Stomach (tissue), 9 donors: Measurements from ENCODE around the gene FSCN2. TPM values are rescaled to one million over a fixed set of nuclear protein-coding genes. Genes with fewer than 3 reads are reported as not detected.

Experiments
- DNase-seq, 2 donors: peaks; one replicate each; pipeline versions ENCODE4 v3.0.0 to v3.0.0-alpha.2; 2013 to 2019
- H3K27ac ChIP-seq, 5 donors: fragments of 200-600 bp in 4 of 5; sonication (generic) in 4 of 5; one replicate each; pipeline ENCODE4 v1.5.1; 2013 to 2019; ENCODE audit warnings: mild to moderate bottlenecking in 1 of 5, moderate library complexity in 1 of 5
- H3K27me3 ChIP-seq, 3 donors: fragments of 200-600 bp; sonication (generic); one replicate each; pipeline ENCODE4 v1.5.1; 2017 to 2019; ENCODE audit warnings: mixed run types in 1 of 3
- H3K36me3 ChIP-seq, 4 donors: fragments of 200-600 bp; sonication (generic); 1 replicate in 3 of 4; 2 replicates in 1 of 4; pipeline ENCODE4 v1.5.1; 2016 to 2019
- H3K4me1 ChIP-seq, 4 donors: fragments of 200-600 bp; sonication (generic); one replicate each; pipeline ENCODE4 v1.5.1; 2016 to 2019
- H3K4me3 ChIP-seq, 4 donors: fragments of 200-600 bp; sonication (generic) in 3 of 4; one replicate each; pipeline ENCODE4 v1.5.1; 2016 to 2019; ENCODE audit warnings: mild to moderate bottlenecking in 1 of 4
- H3K9me3 ChIP-seq, 4 donors: fragments of 200-600 bp; sonication (generic); one replicate each; pipeline ENCODE4 v1.5.1; 2016 to 2019
- CTCF ChIP-seq, 7 experiments: fragments of 450-650 bp in 4 of 7; fragments of 200-600 bp in 3 of 7; sonication (generic) in 3 of 7; IDR thresholded peaks; one replicate each; pipeline ENCODE4 v1.5.1; 2016 to 2019; ENCODE audit warnings: antibody characterized with exemption in 7 of 7, control low read depth in 2 of 7, mild to moderate bottlenecking in 1 of 7
- EP300 ChIP-seq: sonication (generic); formaldehyde crosslinking; IDR thresholded peaks from one replicate; pipeline ENCODE4 v1.6.1; 2017; ENCODE audit warnings: antibody characterized with exemption
- POLR2A ChIP-seq, 4 donors: fragments of 450-650 bp; IDR thresholded peaks; one replicate each; pipeline ENCODE4 v1.6.1; 2016; ENCODE audit warnings: antibody characterized with exemption in 4 of 4, control low read depth in 2 of 4, mild to moderate bottlenecking in 1 of 4, moderate library complexity in 1 of 4
- POLR2AphosphoS5 ChIP-seq, 3 donors: sonication (generic); formaldehyde crosslinking; IDR thresholded peaks; one replicate each; pipeline ENCODE4 v1.6.1; 2016; ENCODE audit warnings: antibody characterized with exemption in 3 of 3
- WGBS, 5 donors: extraction: QIAGEN DNeasy Blood & Tissue Kit in 3 of 5; methylation state at CpG; one replicate each; pipeline versions ENCODE4 v1.1.5 to v1.1.7; 2013 to 2018; 5-methylcytosine and 5-hydroxymethylcytosine counted together
- intact Hi-C: fragments of 100-400 bp; cut with DNase I; formaldehyde crosslinking; loops from one replicate; pipeline ENCODE4 v1.15.1; 2023; ENCODE audit warnings: low total_unique reads
- polyA plus RNA-seq, 3 donors: library from polyadenylated mRNA; stranded (reverse); fragments of 200-250 nt; gene quantifications; one replicate each; pipeline ENCODE4 v1.2.3, GENCODE V29; 2013
- total RNA-seq, 5 donors: library from RNA; depleted of rRNA; stranded (reverse); fragments of >200 nt; gene quantifications; one replicate each; pipeline versions ENCODE4 v1.1.0 to v1.2.3, GENCODE V29; 2014 to 2016
- donor health status: healthy with polysubstance abuse.
- donor health status: Bipolar disorder and iron deficiency.
- donor health status: healthy.

Gene FSCN2
- total and polyA plus RNA-seq, 8 donors: 0.90 to 21.7 (median 2.8) TPM; not detected in 1

DNA sequence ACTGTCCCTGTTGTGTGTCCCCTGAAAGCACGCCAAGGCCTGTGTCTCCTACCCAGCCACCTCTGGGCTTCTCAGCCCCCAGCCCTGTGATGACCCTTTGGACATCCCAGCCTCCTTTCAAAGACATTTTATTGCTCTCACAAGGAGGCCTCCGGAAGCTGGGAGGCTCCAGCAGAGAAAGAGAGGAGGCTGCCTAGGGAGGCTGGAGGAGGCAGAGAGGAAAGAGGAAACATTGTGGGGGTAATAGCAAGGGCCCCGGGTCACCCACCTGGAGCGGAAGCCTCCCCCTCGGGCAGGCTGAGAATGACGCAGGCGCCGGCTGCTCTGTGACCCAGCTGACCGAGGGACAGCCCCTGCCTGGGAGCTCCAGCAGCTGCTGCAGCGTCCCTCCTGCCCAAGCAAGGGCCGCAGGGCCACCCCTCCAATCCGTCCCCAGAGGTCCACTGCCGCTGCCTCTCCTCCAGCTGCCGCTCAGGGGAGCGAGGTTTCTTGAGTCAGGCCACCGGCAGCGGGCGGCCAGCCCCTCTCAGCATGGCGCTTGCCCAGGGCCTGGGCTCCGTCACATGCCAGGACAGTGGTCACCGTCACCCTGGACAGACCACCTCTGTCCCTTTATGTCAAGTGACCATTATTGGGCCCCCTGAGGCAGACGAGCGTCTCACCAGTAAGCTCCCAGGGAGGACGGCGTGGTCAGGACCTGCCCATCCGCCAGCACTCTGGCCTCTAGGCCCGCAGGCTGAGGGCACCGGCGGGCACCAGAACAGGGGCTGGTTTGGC lies 44.9 kb upstream of the FSCN2 start:
- 60 to 78% (median 67%) methylated on average over 18 to 29 of the region's 29 CpGs for WGBS, 5 donors
- Histone ChIP-seq H3K9me3 (no peaks in the 10 kb centered on the region), H3K4me3 (peak overlapping the region in 3 of 4 donors; percentile 39 to 56 (median 39)), H3K4me1 (peaks cover 39 to 66% (median 50%) of the 10 kb centered on the region in 4 donors), H3K36me3 (no peaks in the 10 kb centered on the region), H3K27ac (peak overlapping the region in 1 of 5 donors; percentile 12), H3K27me3 (peaks cover 0 to 32% (median 3%) of the 10 kb centered on the region in 3 donors)
- peak in 1 of 2 donors; percentile 84 for DNase-seq
- intact Hi-C loops: loop anchor here (10.0 kb wide), 3 partner anchors 48 to 178 kb away; no protein-coding TSS in a partner anchor
- TF ChIP-seq CTCF (IDR thresholded peaks at IDR 0.05) (no peak), POLR2A (IDR thresholded peaks at IDR 0.05) (no peak), POLR2AphosphoS5 (IDR thresholded peaks at IDR 0.05) (no peak), EP300 (no peak)

DNA sequence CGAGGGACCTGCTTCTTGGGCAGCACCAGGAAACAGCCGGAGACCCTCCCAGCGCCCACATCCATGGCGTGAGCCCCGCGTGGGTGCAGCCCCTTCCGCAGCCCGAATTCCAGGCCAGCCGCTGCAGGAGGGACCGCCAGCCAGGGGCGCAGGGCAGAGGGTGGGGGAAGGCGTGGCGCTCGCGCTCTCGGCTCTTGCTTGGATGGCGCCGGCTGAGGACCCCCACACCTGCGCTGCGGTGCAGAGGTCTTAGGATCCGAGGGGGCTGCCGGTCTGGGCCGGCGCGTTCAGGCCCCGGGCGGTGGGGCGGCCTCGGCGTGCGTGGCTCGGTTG lies 44.3 kb upstream of the FSCN2 start:
- WGBS, 5 donors: 3 to 52% (median 33%) methylated on average over 7 to 32 of the region's 32 CpGs

DNA sequence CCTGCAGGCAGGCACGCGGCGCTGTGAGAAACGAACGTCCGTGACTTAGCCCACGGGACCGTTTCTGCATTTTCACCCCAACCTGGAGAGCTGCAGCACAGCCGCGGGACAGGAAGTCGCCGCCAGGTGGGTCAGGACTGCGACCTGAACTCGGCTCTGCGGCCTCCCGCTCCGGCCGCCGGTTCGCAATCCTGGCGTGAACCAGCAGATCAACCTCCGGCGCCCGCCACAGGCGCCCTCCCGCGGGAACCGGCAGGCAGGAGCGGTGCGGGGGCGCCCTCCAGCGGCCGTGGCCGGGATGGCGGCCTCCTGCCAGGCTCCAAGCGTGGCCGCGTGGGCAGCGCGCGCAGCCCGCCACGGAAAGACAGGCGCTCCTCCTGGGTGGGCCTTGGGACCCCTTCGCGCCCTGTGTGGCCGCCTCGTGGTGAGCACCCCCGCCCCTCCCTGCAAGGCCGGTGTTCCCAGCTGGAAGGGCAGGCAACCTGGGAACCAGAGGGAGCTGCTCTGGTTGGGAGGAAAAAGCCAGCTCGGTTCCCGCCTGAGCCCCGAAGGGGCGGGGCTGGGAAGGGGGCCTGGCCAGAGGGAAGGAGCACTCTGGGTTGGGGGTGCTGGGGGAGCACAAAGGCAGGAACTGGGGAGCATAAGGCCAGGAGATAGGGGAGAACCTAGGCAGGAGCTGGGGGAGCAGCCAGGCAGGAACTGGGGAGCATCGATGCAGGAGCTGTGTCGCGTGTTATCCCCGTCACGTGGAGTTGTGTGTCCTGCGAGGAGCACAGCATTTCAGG lies 43.8 kb upstream of the FSCN2 start:
- H3K27ac ChIP-seq: no peak overlapping the region
- 5 to 26% (median 8%) methylated on average over 14 to 60 of the region's 60 CpGs for WGBS, 5 donors
- peaks cover 47 to 75% (median 56%) of the 10 kb centered on the region in 4 donors for H3K4me1 ChIP-seq
- peak; percentile 93 to 96 for DNase-seq
- no peaks in the 10 kb centered on the region for H3K9me3 ChIP-seq
- H3K4me3 ChIP-seq: peak overlapping the region; percentile 36 to 56 (median 39)
- intact Hi-C loops: loop anchor here (10.0 kb wide), 3 partner anchors 50 to 180 kb away; no protein-coding TSS in a partner anchor
- H3K27me3 ChIP-seq: peaks cover 0 to 32% (median 3%) of the 10 kb centered on the region in 3 donors
- TF ChIP-seq POLR2AphosphoS5 (IDR thresholded peaks at IDR 0.05) (peak in 1 of 3 donors; percentile 66), EP300 (no peak), CTCF (IDR thresholded peaks at IDR 0.05) (peak in 5 of 7 experiments; percentile 70 to 100 (median 100))
- H3K36me3 ChIP-seq: no peaks in the 10 kb centered on the region

More for the DNA sequence above, 44.3 kb upstream of the FSCN2 start:
- intact Hi-C loops: loop anchor here (10.0 kb wide), 3 partner anchors 49 to 179 kb away; no protein-coding TSS in a partner anchor
- no peaks in the 10 kb centered on the region for H3K9me3 ChIP-seq
- no peak for TF ChIP-seq EP300
- no peak for TF ChIP-seq POLR2A (IDR thresholded peaks at IDR 0.05)
- TF ChIP-seq CTCF (IDR thresholded peaks at IDR 0.05): no peak
- no peak for TF ChIP-seq POLR2AphosphoS5 (IDR thresholded peaks at IDR 0.05)
- H3K4me3 ChIP-seq: peak overlapping the region; percentile 36 to 56 (median 39)
- H3K36me3 ChIP-seq: no peaks in the 10 kb centered on the region
- peaks cover 0 to 32% (median 3%) of the 10 kb centered on the region in 3 donors for H3K27me3 ChIP-seq
- H3K27ac ChIP-seq: no peak overlapping the region
- no peak for DNase-seq
- H3K4me1 ChIP-seq: peaks cover 44 to 72% (median 55%) of the 10 kb centered on the region in 4 donors

DNA sequence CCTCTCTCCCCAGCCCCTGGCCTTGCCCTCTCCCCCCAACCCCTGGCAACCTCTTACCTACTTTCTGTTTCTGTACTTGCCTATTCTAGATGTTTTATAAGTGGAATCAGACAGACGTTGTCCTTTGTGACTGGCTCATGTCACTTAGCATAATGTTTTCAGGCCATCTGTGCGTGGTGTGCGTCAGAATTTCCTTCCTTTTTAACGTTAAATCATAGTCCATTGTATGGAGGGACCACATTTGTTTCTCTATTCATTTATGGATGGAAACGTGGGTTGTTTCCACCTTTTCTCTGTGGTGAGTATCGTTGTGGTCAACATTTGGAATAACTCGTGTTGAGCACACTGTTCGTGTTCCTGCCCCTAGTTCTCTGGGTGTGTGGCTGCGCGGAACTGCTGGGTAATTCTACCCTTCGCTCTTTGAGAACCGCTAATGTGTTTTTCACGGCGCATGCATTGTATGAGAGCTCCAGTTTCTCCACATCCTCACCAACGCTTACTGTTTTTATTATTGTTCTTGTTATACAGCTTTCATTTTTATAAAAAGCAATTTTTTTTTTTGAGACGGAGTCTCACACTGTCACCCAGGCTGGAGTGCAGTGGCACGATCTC lies 41.9 kb upstream of the FSCN2 start:
- no peaks in the 10 kb centered on the region for H3K9me3 ChIP-seq

More for the DNA sequence above, 41.9 kb upstream of the FSCN2 start:
- intact Hi-C loops: loop anchor here (10.0 kb wide), 3 partner anchors 52 to 182 kb away; no protein-coding TSS in a partner anchor
- Histone ChIP-seq H3K36me3 (no peaks in the 10 kb centered on the region), H3K27me3 (peaks cover 0 to 26% (median 0%) of the 10 kb centered on the region in 3 donors), H3K27ac (no peak overlapping the region), H3K4me1 (peaks cover 39 to 69% (median 51%) of the 10 kb centered on the region in 4 donors), H3K4me3 (no peak overlapping the region)
- DNase-seq: no peak
- TF ChIP-seq POLR2AphosphoS5 (IDR thresholded peaks at IDR 0.05): no peak
- TF ChIP-seq CTCF (IDR thresholded peaks at IDR 0.05): no peak
- TF ChIP-seq EP300: no peak
- no peak for TF ChIP-seq POLR2A (IDR thresholded peaks at IDR 0.05)
- 63 to 87% (median 79%) methylated on average over 17 of the region's 17 CpGs for WGBS, 5 donors
